HEK293T (cell line): ENCODE data around the gene CEBPE.

Experiments used
- BHLHE40 ChIP-seq: fragments of 450-650 bp; IDR thresholded peaks from 2 replicates; pipeline ENCODE4 v1.6.1; 2016; ENCODE audit warnings: mild to moderate bottlenecking, moderate library complexity, borderline replicate concordance
- CTBP1 ChIP-seq: fragments of 450-650 bp; IDR thresholded peaks from 2 replicates; pipeline ENCODE4 v1.6.1; 2016; ENCODE audit warnings: borderline replicate concordance
- FOXA1 ChIP-seq: fragments of 450-650 bp; IDR thresholded peaks from 2 replicates; pipeline ENCODE4 v1.6.1; 2016; ENCODE audit warnings: mild to moderate bottlenecking
- FOXK2 ChIP-seq: fragments of 450-650 bp; IDR thresholded peaks from 2 replicates; pipeline ENCODE4 v1.6.1; 2016; ENCODE audit warnings: mild to moderate bottlenecking
- FOXM1 ChIP-seq: fragments of 450-650 bp; IDR thresholded peaks from 2 replicates; pipeline ENCODE4 v1.6.1; 2017; ENCODE audit warnings: mild to moderate bottlenecking, borderline replicate concordance
- HDGF ChIP-seq: fragments of 450-650 bp; IDR thresholded peaks from 2 replicates; pipeline ENCODE4 v1.6.1; 2017; ENCODE audit warnings: antibody characterized with exemption, borderline replicate concordance
- NFRKB ChIP-seq: fragments of 450-650 bp; IDR thresholded peaks from 2 replicates; pipeline ENCODE4 v1.6.1; 2016; ENCODE audit warnings: mild to moderate bottlenecking, moderate library complexity
- PKNOX1 ChIP-seq: fragments of 450-650 bp; IDR thresholded peaks from 2 replicates; pipeline ENCODE4 v1.6.1; 2016
- SP1 ChIP-seq: fragments of 450-650 bp; IDR thresholded peaks from 2 replicates; pipeline ENCODE4 v1.6.1; 2017

GRCh38 chr14:23121361-23121771, 2.3 kb upstream of the CEBPE start:
- TF ChIP-seq FOXM1 (no peak), PKNOX1 (no peak), FOXK2 (no peak), NFRKB (no peak), CTBP1 (no peak), BHLHE40 (no peak), HDGF (no peak), SP1 (no peak), FOXA1 (no peak)
